HUES64 (cell line): ENCODE results near the gene PRELID1.

ENCODE experiments used
- H3K27ac ChIP-seq: 2 replicates; pipeline ENCODE4 v1.7.0; 2013; ENCODE audit warnings: low read depth, low read length, inconsistent platforms
- H3K27me3 ChIP-seq: 2 replicates; pipeline ENCODE4 v1.6.1; 2013; ENCODE audit warnings: mild to moderate bottlenecking, low read length; ENCODE audit not compliant: insufficient read depth
- H3K36me3 ChIP-seq: 2 replicates; pipeline ENCODE4 v1.6.1; 2013; ENCODE audit warnings: mild to moderate bottlenecking, low read length; ENCODE audit not compliant: insufficient read depth
- H3K4me1 ChIP-seq: 2 replicates; pipeline ENCODE4 v1.6.1; 2013; ENCODE audit warnings: mild to moderate bottlenecking, low read length, moderate library complexity; ENCODE audit not compliant: insufficient read depth
- H3K4me3 ChIP-seq: 2 replicates; pipeline ENCODE4 v1.5.1; 2013; ENCODE audit warnings: mild to moderate bottlenecking, low read length, moderate library complexity
- H3K9ac ChIP-seq: 2 replicates; pipeline ENCODE4 v1.6.1; 2013; ENCODE audit warnings: mild to moderate bottlenecking, low read depth, low read length
- H3K9me3 ChIP-seq: 2 replicates; pipeline ENCODE4 v1.6.1; 2013; ENCODE audit warnings: low read depth, low read length; ENCODE audit not compliant: insufficient read depth
- WGBS: fragments of 150-250, 120-280 bp; methylation state at CpG from one replicate; pipeline ENCODE4 v1.1.7; 2013; ENCODE audit warnings: missing lambda C conversion rate; 5-methylcytosine and 5-hydroxymethylcytosine counted together

Gene PRELID1

DNA sequence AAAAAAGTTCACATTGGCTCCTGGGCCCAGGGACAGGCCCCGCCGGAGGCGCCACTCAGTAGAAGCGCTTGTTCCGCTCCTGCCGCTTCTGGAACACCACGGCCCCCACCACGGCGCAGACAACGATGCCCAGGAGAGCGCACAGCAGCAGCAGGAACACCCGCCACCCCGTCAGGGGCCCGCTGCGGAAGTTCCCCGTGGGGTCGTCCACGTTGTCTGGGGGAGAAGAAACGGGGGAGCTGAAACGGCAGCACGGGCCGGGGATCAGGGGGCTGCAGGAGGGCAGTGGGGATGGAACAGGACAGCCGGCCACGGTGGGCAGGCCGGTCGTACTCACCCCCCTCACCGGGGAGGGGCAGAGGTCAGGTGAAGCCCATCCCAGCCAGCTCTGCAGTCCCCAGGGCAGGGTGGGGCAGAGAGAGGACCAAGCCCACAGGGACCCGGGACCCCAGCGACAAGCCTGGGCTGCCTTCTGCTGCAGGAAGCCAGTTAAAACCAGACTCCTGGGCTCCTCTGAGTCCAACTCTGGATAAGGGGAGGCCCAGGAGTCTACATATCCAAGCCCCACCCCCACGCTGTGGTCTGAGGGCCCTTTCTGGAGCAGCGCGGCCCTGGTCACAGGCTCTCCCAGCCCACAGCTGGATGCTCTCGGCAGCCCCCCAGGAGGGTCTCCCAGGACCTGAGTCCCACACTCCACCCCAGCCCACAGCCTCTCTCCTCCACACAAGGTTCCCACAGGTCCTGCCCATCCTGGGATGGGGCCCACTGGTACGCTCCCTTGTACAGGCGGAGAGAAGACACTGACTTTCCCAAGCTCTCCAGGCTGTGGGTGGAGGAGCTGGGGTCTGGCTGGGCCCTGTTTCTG is 28.7 kb downstream of the PRELID1 start:
- 94% methylated on average over 35 of the region's 35 CpGs for WGBS
- H3K9me3 ChIP-seq = no peaks in the 10 kb centered on the region
- no peak overlapping the region for H3K27ac ChIP-seq
- H3K4me3 ChIP-seq = no peak overlapping the region
- H3K27me3 ChIP-seq = no peaks in the 10 kb centered on the region
- H3K4me1 ChIP-seq = no peaks in the 10 kb centered on the region
- peaks cover 66% of the 10 kb centered on the region for H3K36me3 ChIP-seq
- H3K9ac ChIP-seq = no peak overlapping the region

DNA sequence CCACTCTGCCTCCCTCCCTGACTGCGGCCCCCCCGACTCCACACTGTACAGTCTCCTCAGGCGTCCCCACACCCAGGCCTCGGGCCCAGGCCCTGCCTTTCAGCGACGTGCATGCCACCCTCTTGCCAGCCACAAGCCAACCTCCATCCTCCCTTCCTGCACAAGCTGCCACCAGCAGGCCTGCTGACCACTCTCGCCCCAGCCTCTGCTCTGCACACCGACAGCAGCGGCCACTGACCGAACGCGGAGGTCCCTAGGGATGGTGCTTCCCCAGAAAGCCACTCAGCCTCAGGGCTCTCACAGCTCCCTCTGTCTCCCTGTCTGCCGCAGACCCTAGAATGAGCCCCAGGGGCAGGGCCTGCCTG is 29.3 kb downstream of the PRELID1 start:
- no peaks in the 10 kb centered on the region for H3K4me1 ChIP-seq
- H3K36me3 ChIP-seq = peaks cover 72% of the 10 kb centered on the region
- H3K27me3 ChIP-seq = no peaks in the 10 kb centered on the region
- no peaks in the 10 kb centered on the region for H3K9me3 ChIP-seq
- H3K27ac ChIP-seq = no peak overlapping the region
- WGBS = 94% methylated on average over 13 of the region's 13 CpGs
- no peak overlapping the region for H3K4me3 ChIP-seq
- no peak overlapping the region for H3K9ac ChIP-seq

DNA sequence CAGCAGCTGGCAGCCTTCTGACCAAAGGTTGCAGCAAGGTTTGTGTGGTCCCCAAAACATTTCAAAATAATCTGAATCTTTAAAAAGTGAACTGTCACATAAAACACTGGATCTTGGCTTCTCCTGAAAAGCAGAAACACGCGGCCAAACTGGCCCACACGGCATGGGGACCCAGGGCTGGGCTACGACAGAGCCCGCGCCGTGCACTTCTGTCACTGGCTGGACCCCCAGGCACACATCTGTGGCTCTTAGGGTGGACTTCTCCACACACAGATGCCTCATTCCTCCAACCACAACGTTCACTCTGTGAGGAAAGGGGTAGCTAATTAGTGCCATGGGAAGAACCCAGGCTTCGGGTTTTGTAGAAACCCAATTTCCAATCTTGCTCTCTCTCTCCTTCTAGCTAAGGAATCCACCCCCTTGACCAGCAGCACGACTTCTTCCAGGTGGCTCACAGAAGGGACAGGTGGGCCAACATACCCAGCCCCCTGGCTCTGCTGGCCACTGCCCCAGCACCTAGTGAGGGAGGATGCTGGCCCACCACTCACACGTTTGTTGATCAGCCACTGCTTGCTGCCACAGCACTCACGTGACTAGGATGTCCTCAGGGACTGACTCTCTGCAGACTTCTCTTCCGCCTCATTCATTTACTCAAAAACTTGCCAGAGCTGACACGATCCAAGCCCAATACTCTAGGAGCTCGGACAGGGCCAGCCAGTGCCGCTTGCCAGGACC is 30.0 kb downstream of the PRELID1 start:
- H3K4me3 ChIP-seq = no peak overlapping the region
- H3K36me3 ChIP-seq = peaks cover 76% of the 10 kb centered on the region
- no peak overlapping the region for H3K27ac ChIP-seq
- H3K4me1 ChIP-seq = no peaks in the 10 kb centered on the region
- H3K9me3 ChIP-seq = no peaks in the 10 kb centered on the region
- 97% methylated on average over 15 of the region's 16 CpGs for WGBS
- H3K27me3 ChIP-seq = no peaks in the 10 kb centered on the region
- no peak overlapping the region for H3K9ac ChIP-seq

DNA sequence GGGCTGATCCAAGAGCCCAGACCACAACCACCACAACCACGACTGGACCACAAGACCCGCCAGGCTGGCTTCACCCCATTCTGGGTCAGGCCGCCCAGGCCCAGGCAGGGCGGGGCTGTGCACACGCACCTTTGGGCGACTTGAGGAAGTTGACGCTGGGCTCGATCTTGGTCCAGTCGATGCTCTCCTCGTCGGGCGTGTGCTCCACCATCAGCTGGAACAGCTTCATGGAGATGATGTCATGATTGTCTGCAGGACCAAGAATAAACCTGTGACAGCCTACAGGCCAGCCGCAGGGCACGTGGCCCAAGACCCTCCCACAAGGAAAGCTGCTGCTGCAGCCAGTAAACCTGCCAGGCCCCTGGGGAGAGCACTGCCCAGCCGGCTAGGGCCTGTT is 30.6 kb downstream of the PRELID1 start:
- Histone ChIP-seq H3K36me3 (peaks cover 77% of the 10 kb centered on the region), H3K9ac (no peak overlapping the region), H3K27ac (no peak overlapping the region), H3K4me1 (no peaks in the 10 kb centered on the region), H3K27me3 (no peaks in the 10 kb centered on the region), H3K9me3 (no peaks in the 10 kb centered on the region), H3K4me3 (no peak overlapping the region)
- WGBS = 95% methylated on average over 15 of the region's 15 CpGs

DNA sequence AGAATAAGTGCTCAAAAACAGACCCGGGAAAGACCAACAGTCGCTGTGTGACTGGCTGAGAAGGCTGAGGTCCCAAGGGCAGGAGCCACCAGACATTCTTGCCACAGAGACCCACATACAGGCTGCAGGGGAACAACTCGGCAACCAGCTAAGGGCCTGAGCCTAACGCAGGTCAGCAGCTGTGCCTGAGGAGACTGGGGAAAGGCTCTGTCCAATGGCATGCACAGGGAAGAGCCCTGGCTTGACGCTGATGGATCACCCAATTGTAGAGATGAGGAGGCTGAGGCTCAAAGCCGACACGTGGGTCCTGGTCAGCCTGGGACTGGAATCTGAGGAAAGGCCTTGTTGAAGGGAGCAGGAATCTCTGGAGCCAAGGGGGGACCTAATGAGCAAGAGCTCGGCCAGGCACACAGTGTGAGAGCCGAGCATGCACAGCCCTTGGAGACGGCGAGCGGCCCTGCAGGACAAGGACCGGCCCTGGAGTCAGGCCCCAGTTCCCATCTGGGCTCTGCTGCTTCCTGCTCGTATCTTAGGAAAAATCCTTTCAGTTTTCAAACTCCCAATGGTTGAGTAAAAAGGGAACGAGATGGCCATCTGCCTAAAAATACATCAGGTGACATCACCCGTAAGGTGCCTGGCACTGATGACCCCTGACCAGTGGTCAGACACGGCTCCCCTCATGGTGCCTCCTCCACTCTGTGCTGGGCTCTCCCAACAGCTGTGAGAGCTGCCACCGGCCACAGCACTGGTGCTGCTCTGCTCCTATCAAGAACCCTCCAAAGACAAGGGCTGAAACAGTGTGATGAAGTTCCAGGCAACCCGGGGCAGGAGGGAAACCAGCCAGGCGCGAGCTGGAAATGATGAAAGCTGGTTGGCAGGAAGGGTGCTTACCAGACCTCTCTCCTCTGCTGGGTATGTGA is 31.4 kb downstream of the PRELID1 start:
- no peaks in the 10 kb centered on the region for H3K9me3 ChIP-seq
- no peak overlapping the region for H3K9ac ChIP-seq
- H3K27ac ChIP-seq = no peak overlapping the region
- no peaks in the 10 kb centered on the region for H3K27me3 ChIP-seq
- peaks cover 79% of the 10 kb centered on the region for H3K36me3 ChIP-seq
- H3K4me1 ChIP-seq = no peaks in the 10 kb centered on the region
- no peak overlapping the region for H3K4me3 ChIP-seq
- 95% methylated on average over 21 of the region's 21 CpGs for WGBS

DNA sequence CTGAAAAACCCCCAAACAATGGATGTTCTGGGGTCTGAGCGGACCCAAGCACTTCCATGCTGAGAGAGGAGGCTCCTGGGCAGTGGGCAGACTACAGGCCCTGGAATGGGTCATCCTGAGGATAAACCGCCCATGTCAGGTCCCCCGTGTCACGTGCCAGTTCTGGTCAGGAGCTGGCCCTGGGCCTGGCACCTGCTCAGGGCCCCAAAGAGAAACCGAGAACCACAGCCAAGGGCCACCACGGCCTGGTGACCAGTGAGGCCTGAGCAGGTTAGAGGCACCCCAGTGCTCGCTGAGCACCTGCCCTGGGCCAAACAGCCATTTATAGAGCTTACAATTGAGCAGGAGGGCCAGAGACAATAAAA is 32.1 kb downstream of the PRELID1 start:
- peaks cover 72% of the 10 kb centered on the region for H3K36me3 ChIP-seq
- H3K27me3 ChIP-seq = no peaks in the 10 kb centered on the region
- H3K27ac ChIP-seq = no peak overlapping the region
- H3K4me3 ChIP-seq = no peak overlapping the region
- H3K9ac ChIP-seq = no peak overlapping the region
- no peaks in the 10 kb centered on the region for H3K4me1 ChIP-seq
- no peaks in the 10 kb centered on the region for H3K9me3 ChIP-seq
- WGBS = 94% methylated on average over 7 of the region's 7 CpGs

DNA sequence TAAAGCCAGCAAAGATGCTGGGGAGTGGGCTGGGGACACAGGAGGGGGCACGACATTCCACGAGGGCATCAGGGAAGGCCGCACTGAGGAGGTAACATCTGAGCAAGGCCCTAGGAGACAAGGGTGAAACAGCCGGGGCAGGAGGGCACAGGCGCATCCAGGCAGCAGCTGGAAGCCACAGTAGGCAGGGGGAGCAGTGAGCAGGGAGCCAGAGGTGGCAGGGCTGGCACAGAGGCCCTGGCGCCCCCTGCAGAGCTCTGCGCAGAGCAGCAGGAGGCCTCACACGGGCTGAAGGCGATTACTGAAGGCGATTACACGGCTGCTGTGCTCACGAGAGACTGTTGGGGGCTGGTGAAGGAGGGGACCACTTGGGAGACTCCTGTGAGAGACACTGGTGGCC is 32.5 kb downstream of the PRELID1 start:
- Histone ChIP-seq H3K36me3 (peaks cover 71% of the 10 kb centered on the region), H3K9me3 (no peaks in the 10 kb centered on the region), H3K27me3 (no peaks in the 10 kb centered on the region), H3K9ac (no peak overlapping the region), H3K27ac (no peak overlapping the region), H3K4me3 (no peak overlapping the region), H3K4me1 (no peaks in the 10 kb centered on the region)
- 88% methylated on average over 12 of the region's 12 CpGs for WGBS

DNA sequence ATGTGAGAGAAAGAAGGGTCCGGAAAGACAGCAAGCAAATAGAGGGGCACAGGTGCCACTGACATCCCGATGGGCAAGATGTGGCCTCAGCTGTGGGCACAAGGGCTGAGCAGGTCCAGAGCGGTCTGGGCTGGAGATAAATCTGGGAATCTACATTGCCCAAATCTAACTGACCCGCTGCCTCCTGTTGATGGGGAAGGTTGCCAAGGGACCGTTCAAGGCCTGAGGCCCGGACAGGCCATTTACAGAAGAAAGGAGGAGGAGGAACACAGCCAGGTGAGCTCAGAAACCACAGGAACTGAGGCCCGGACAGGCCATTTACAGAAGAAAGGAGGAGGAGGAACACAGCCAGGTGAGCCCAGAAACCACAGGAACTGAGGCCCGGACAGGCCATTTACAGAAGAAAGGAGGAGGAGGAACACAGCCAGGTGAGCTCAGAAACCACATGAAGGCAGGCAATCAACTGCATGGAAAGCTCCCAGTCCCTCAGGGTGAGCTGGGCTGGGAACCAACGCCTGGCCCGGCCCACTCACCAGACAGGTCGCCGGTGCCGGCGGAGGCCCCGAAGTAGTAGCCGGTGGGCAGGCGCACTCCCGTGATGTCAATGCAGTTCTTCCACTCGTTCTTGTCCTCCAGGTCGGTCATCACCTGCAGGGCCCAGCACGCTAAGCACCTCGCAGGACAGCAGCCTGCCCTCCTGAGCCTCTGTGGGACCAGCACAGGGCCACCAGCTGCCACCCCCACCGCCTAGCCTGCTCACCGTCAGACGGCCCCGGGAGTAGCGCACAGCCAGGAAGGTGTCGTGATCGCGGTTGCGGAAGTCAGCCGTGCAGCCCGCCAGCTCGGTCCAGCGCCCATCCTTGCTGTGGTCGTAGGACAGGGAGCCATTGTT is 33.2 kb downstream of the PRELID1 start:
- H3K4me3 ChIP-seq = no peak overlapping the region
- no peaks in the 10 kb centered on the region for H3K27me3 ChIP-seq
- H3K9me3 ChIP-seq = no peaks in the 10 kb centered on the region
- no peak overlapping the region for H3K27ac ChIP-seq
- H3K9ac ChIP-seq = no peak overlapping the region
- H3K4me1 ChIP-seq = no peaks in the 10 kb centered on the region
- peaks cover 73% of the 10 kb centered on the region for H3K36me3 ChIP-seq
- WGBS = 96% methylated on average over 36 of the region's 36 CpGs

DNA sequence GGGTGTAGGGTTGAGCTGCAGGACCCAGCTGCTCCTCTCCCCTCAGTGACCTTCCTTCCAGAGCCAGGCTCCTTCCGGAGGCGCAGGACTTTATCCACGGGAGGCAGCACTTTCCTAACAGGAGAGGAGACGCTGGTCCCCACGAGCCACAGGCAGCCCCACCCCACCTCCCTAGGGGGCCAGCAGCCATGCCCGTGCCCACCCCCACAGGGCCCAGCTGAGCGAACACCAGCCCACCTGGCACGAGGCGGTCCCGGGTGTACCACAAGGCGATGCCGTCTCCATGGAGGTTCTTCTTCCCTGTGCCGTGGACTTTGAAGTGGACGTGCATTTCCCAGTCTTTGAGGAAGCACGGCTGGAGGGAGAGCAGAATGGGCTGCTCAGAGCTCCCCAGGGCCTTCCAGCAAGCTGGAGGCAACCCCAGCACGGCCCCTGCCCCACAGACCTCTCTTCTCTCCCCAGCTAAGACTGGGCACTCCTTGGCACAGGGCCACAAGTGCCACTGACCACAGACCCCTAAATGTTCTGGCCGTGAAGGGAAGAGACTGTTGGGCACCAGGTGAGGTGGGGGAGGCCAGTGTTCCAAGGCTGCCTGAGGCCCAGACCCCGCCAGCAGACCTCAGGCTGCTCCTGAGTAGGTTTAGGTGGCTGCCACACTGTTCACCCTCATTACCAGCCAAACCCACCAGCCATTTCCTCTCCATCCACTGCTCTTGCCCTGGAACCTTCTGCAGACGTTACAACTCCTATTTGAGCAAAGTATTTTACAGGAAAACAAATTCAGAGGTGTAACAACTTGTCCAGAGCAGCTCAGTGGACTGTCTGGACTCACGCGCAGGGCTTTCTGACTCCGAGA is 34.9 kb downstream of the PRELID1 start:
- no peak overlapping the region for H3K4me3 ChIP-seq
- WGBS = 89% methylated on average over 22 of the region's 22 CpGs
- no peaks in the 10 kb centered on the region for H3K9me3 ChIP-seq
- peaks cover 69% of the 10 kb centered on the region for H3K36me3 ChIP-seq
- no peaks in the 10 kb centered on the region for H3K27me3 ChIP-seq
- H3K4me1 ChIP-seq = no peaks in the 10 kb centered on the region
- H3K27ac ChIP-seq = no peak overlapping the region
- H3K9ac ChIP-seq = no peak overlapping the region; the same call in 1 of the 2 replicates
